Measurements from ENCODE around the gene OR2AE1. TPM values are rescaled to one million over a fixed set of nuclear protein-coding genes. Genes with fewer than 3 reads are reported as not detected.
A peak's percentile ranks its signal among the peaks of the same experiment; 100 is the strongest.

OR2AE1 gene
- 1 to 10 TPM in 2 of 5 donors, under 1 TPM in 2, not detected in 1; 0.35 to 1.3 (median 1.0) TPM for total RNA-seq
- total RNA-seq (2013), result 0.42 TPM
- total RNA-seq, result 0 to 0.92 (median 0.08) reads per million in 29 experiments

- H3K27ac Mint-ChIP-seq, result no peak within 1 kb of the TSS
- peaks cover 0 to 23% (median 0%) of the 10 kb centered on the region in 3 donors for H3K4me1 Mint-ChIP-seq
- ATAC-seq (replicated peaks in 1 of 4) (no peak), DNase-seq (no peak)
- Histone ChIP-seq H3K36me3 (ENCODE audit: control insufficient read depth in 2 of 2, extremely low read depth in 1 of 2, insufficient read depth in 1 of 2, low read length in 1 of 2) (no peaks in the 10 kb centered on the region), H3K27me3 (replicated peaks in 1 of 2; ENCODE audit: control insufficient read depth in 2 of 2, extremely low read depth in 1 of 2, insufficient read depth in 2 of 2, low read length in 1 of 2) (no peaks in the 10 kb centered on the region), H3K27ac (ENCODE audit: low read length) (no peak within 1 kb of the TSS), H3K4me3 (ENCODE audit: control insufficient read depth in 1 of 2, extremely low read depth in 1 of 2, low read length in 1 of 2) (no peak within 1 kb of the TSS), H3K4me1 (ENCODE audit: control insufficient read depth in 1 of 2, extremely low read depth in 1 of 2, insufficient read depth in 2 of 2, low read length in 2 of 2) (no peaks in the 10 kb centered on the region), H3K9me3 (no peaks in the 10 kb centered on the region)
- H3K36me3 Mint-ChIP-seq, result peaks cover 29% of the 10 kb centered on the region
- WGBS (ENCODE audit: insufficient coverage), result no CpG with 5 or more reads among the region's 3 CpGs
- ChIA-PET CTCF (no interaction called here), POLR2A (interaction anchor here in 1 of 2 donors (1.0 kb wide), 1 partner anchor 351 kb away, joined by 4 read pairs; no protein-coding TSS in a partner anchor)
- peaks cover 0 to 4% (median 0%) of the 10 kb centered on the region in 3 donors for H3K9me3 Mint-ChIP-seq
- H3K27me3 Mint-ChIP-seq, result no peaks in the 10 kb centered on the region
- H3K4me3 Mint-ChIP-seq, result no peak within 1 kb of the TSS
Observed at GRCh38 chr7:99876933-99877332, at the start of gene OR2AE1. Gene OR2AE1 (minus strand): TSS chr7:99877033. CDS start chr7:99877033, 0 bp downstream.

DNA sequence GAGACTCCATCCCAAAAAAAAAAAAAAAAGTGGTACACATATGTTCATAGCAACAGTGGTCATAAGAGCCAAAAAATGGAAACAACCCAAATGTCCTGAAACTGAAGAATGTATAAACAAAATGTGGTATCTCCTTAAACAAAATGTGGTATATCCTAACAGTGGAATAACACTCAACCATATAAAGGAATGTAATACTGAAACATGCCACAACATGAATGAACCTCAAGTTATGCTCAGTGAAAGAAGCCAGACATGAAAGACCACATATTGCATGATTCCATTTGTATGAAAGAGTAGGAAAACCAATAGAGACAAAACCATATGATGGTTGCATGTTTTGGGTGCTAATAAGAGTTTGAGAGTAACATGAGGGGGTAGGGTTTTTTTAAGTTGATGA lies 49.5 kb upstream of the OR2AE1 start:
- ChIA-PET CTCF (no interaction called here), POLR2A (no interaction called here)
- Histone ChIP-seq H3K36me3 (ENCODE audit: control insufficient read depth in 2 of 2, extremely low read depth in 1 of 2, insufficient read depth in 1 of 2, low read length in 1 of 2) (no peaks in the 10 kb centered on the region), H3K27ac (ENCODE audit: low read length) (no peak overlapping the region), H3K27me3 (replicated peaks in 1 of 2; ENCODE audit: control insufficient read depth in 2 of 2, extremely low read depth in 1 of 2, insufficient read depth in 2 of 2, low read length in 1 of 2) (peaks cover 0 to 11% of the 10 kb centered on the region in 2 experiments), H3K4me3 (ENCODE audit: control insufficient read depth in 1 of 2, extremely low read depth in 1 of 2, low read length in 1 of 2) (no peak overlapping the region), H3K4me1 (ENCODE audit: control insufficient read depth in 1 of 2, extremely low read depth in 1 of 2, insufficient read depth in 2 of 2, low read length in 2 of 2) (peaks cover 8 to 17% of the 10 kb centered on the region in 2 experiments), H3K9me3 (no peaks in the 10 kb centered on the region)
- no peak overlapping the region for H3K4me3 Mint-ChIP-seq
- ATAC-seq (replicated peaks in 1 of 4) (no peak), DNase-seq (no peak)
- peaks cover 22 to 31% (median 28%) of the 10 kb centered on the region in 3 donors for H3K4me1 Mint-ChIP-seq
- no peak overlapping the region for H3K27ac Mint-ChIP-seq
- H3K9me3 Mint-ChIP-seq, result no peaks in the 10 kb centered on the region
- peaks cover 12% of the 10 kb centered on the region for H3K36me3 Mint-ChIP-seq
- peaks cover 14 to 30% of the 10 kb centered on the region in 2 donors for H3K27me3 Mint-ChIP-seq

- H3K9me3 Mint-ChIP-seq, result no peaks in the 10 kb centered on the region
- no peak overlapping the region for H3K27ac Mint-ChIP-seq
- H3K4me3 Mint-ChIP-seq, result no peak overlapping the region
- ChIA-PET CTCF (interaction anchor here in 1 of 2 donors (0.6 to 1.7 kb wide), 4 partner anchors 10 to 411 kb away, joined by 3 to 5 read pairs (median 4); no protein-coding TSS in a partner anchor), POLR2A (interaction anchor here in 1 of 2 donors (0.7 kb wide), 1 partner anchor 347 kb away, joined by 4 read pairs; no protein-coding TSS in a partner anchor)
- peaks cover 13% of the 10 kb centered on the region for H3K36me3 Mint-ChIP-seq
- 90% methylated on average over 2 of the region's 3 CpGs for WGBS (ENCODE audit: insufficient coverage)
- H3K9me3 ChIP-seq, result no peaks in the 10 kb centered on the region
- no peak for DNase-seq
- no peak for ATAC-seq (replicated peaks in 1 of 4)
- peaks cover 0 to 5% of the 10 kb centered on the region in 2 experiments for H3K27me3 ChIP-seq (replicated peaks in 1 of 2; ENCODE audit: control insufficient read depth in 2 of 2, extremely low read depth in 1 of 2, insufficient read depth in 2 of 2, low read length in 1 of 2)
- peaks cover 14 to 27% of the 10 kb centered on the region in 2 donors for H3K27me3 Mint-ChIP-seq
- no peaks in the 10 kb centered on the region for H3K36me3 ChIP-seq (ENCODE audit: control insufficient read depth in 2 of 2, extremely low read depth in 1 of 2, insufficient read depth in 1 of 2, low read length in 1 of 2)
- peaks cover 4 to 14% of the 10 kb centered on the region in 2 experiments for H3K4me1 ChIP-seq (ENCODE audit: control insufficient read depth in 1 of 2, extremely low read depth in 1 of 2, insufficient read depth in 2 of 2, low read length in 2 of 2)
- H3K4me1 Mint-ChIP-seq, result peaks cover 14 to 29% (median 25%) of the 10 kb centered on the region in 3 donors
- H3K27ac ChIP-seq (ENCODE audit: low read length), result no peak overlapping the region
- H3K4me3 ChIP-seq (ENCODE audit: control insufficient read depth in 1 of 2, extremely low read depth in 1 of 2, low read length in 1 of 2), result no peak overlapping the region
Observed at GRCh38 chr7:99923200-99923599, 46.4 kb upstream of the OR2AE1 start.

DNA sequence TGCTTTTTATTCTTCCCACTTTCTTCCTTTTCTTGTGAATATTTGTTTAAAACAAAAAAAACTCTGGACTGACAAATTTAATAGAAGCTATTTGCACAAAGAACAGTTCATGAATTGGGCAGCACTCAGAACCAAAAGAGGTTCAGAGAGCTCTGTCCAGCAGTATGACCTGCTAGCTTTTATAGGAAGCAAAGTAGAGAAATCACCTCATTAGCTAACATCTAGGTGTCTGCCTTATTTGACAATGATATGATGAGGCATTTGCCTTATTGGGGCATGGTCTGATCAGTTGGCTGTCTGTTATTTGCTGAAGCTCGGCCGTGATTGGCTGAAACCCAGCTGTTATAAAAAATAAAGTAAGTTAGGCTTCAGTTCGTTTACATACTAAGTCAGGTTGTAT lies 43.3 kb upstream of the OR2AE1 start:
- Histone ChIP-seq H3K4me3 (ENCODE audit: control insufficient read depth in 1 of 2, extremely low read depth in 1 of 2, low read length in 1 of 2) (peak overlapping the region; percentile 70 to 80), H3K27ac (ENCODE audit: low read length) (peak overlapping the region; percentile 88), H3K36me3 (ENCODE audit: control insufficient read depth in 2 of 2, extremely low read depth in 1 of 2, insufficient read depth in 1 of 2, low read length in 1 of 2) (peaks cover 0 to 13% of the 10 kb centered on the region in 2 donors), H3K27me3 (replicated peaks in 1 of 2; ENCODE audit: control insufficient read depth in 2 of 2, extremely low read depth in 1 of 2, insufficient read depth in 2 of 2, low read length in 1 of 2) (no peaks in the 10 kb centered on the region), H3K9me3 (no peaks in the 10 kb centered on the region), H3K4me1 (ENCODE audit: control insufficient read depth in 1 of 2, extremely low read depth in 1 of 2, insufficient read depth in 2 of 2, low read length in 2 of 2) (peaks cover 15 to 29% of the 10 kb centered on the region in 2 experiments)
- peaks cover 0 to 4% of the 10 kb centered on the region in 2 donors for H3K27me3 Mint-ChIP-seq
- peak overlapping the region; percentile 93 to 95 (median 94) for H3K4me3 Mint-ChIP-seq
- WGBS (ENCODE audit: insufficient coverage), result no CpG with 5 or more reads among the region's 3 CpGs
- ATAC-seq (replicated peaks in 1 of 4) (no peak), DNase-seq (no peak)
- H3K9me3 Mint-ChIP-seq, result no peaks in the 10 kb centered on the region
- peaks cover 41 to 54% (median 49%) of the 10 kb centered on the region in 3 donors for H3K4me1 Mint-ChIP-seq
- peaks cover 24% of the 10 kb centered on the region for H3K36me3 Mint-ChIP-seq
- CTCF ChIA-PET, result interaction anchor here in 1 of 2 donors (0.9 to 2.0 kb wide), 6 partner anchors 10 to 200 kb away, joined by 3 to 8 read pairs (median 4); partner anchors contain the start of gene MCM7
- POLR2A ChIA-PET, result interaction anchor here in 1 of 2 donors (0.6 to 0.9 kb wide), 3 partner anchors 169 to 1808 kb away, joined by 3 to 4 read pairs (median 3); partner anchors contain the start of gene COPS6
- peak overlapping the region; percentile 92 to 97 for H3K27ac Mint-ChIP-seq

GRCh38 chr7:99919814-99920112 lies 42.9 kb upstream of the OR2AE1 start:
- peaks cover 44 to 58% (median 52%) of the 10 kb centered on the region in 3 donors for H3K4me1 Mint-ChIP-seq
- H3K4me3 ChIP-seq (ENCODE audit: control insufficient read depth in 1 of 2, extremely low read depth in 1 of 2, low read length in 1 of 2), result peak overlapping the region; percentile 70 to 80
- no peak for DNase-seq
- H3K27me3 Mint-ChIP-seq, result peaks cover 0 to 2% of the 10 kb centered on the region in 2 donors
- peak overlapping the region; percentile 88 for H3K27ac ChIP-seq (ENCODE audit: low read length)
- H3K4me1 ChIP-seq (ENCODE audit: control insufficient read depth in 1 of 2, extremely low read depth in 1 of 2, insufficient read depth in 2 of 2, low read length in 2 of 2), result peaks cover 15 to 29% of the 10 kb centered on the region in 2 experiments
- peaks cover 24% of the 10 kb centered on the region for H3K36me3 Mint-ChIP-seq
- ATAC-seq (replicated peaks in 1 of 4), result no peak
- H3K27ac Mint-ChIP-seq, result peak overlapping the region; percentile 92 to 97
- no peaks in the 10 kb centered on the region for H3K9me3 ChIP-seq
- H3K36me3 ChIP-seq (ENCODE audit: control insufficient read depth in 2 of 2, extremely low read depth in 1 of 2, insufficient read depth in 1 of 2, low read length in 1 of 2), result peaks cover 0 to 13% of the 10 kb centered on the region in 2 donors
- POLR2A ChIA-PET, result interaction anchor here in 1 of 2 donors (0.6 to 0.9 kb wide), 3 partner anchors 169 to 1808 kb away, joined by 3 to 4 read pairs (median 3); partner anchors contain the start of gene COPS6
- CTCF ChIA-PET, result interaction anchor here in 1 of 2 donors (0.9 to 2.0 kb wide), 6 partner anchors 10 to 201 kb away, joined by 3 to 8 read pairs (median 4); partner anchors contain the start of gene MCM7
- WGBS (ENCODE audit: insufficient coverage), result 12% methylated on average over 3 of the region's 4 CpGs
- H3K4me3 Mint-ChIP-seq, result peak overlapping the region; percentile 93 to 95 (median 94)
- no peaks in the 10 kb centered on the region for H3K27me3 ChIP-seq (replicated peaks in 1 of 2; ENCODE audit: control insufficient read depth in 2 of 2, extremely low read depth in 1 of 2, insufficient read depth in 2 of 2, low read length in 1 of 2)
- no peaks in the 10 kb centered on the region for H3K9me3 Mint-ChIP-seq

DNA sequence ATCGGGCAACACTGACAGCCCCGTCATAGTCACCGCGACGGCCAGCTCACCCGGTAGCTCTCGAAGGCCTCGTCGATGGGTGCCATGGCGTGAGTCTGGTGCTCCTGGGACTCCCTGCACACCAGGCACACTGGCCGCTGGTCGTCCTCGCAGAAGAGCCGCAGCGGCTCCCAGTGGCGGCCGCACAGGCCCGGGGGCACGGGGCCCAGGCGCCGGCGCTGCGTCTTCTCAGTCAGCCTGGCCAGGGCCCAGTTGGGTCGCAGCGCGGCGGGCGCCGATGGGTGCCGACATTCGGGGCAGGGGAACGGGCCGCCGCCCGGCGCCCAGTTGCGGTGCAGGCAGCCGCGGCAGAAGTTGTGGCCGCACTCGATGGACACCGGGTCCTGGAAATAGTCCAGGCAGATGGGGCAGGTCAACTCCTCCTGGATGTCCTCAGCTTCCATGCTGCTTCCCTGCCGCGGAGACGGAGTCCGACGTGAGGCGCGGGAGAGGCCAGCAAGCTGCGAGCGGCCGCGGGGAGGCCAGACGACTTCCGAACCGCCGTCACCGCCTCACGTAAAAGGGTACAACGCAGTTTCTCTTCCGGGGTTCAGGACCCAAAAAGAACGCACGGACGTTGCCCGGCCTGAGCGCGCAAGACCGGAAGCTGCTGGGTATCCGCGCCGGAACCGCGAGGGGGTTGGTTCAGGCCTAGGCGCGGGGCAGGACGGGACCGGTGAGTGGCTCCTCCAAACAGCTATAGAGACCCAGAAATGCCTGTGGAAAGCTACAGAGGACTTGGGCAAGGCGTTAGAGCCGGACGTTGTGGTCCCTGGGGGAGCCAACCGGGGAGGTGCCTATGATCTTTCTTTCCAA lies 42.4 kb upstream of the OR2AE1 start, which contains the start of gene TRIM4:
TSS of gene TRIM4 (minus strand) at position 572 of the 855 bp plus-strand sequence. CDS start at position 443, 129 bp downstream.
- peak within 1 kb of the TSS; percentile 88 for H3K27ac ChIP-seq (ENCODE audit: low read length)
- H3K9me3 ChIP-seq, result no peaks in the 10 kb centered on the region
- H3K4me3 ChIP-seq (ENCODE audit: control insufficient read depth in 1 of 2, extremely low read depth in 1 of 2, low read length in 1 of 2), result peak within 1 kb of the TSS; percentile 70 to 80
- peaks cover 49 to 64% (median 56%) of the 10 kb centered on the region in 3 donors for H3K4me1 Mint-ChIP-seq
- POLR2A ChIA-PET, result interaction anchor here (0.6 to 0.9 kb wide), 6 partner anchors 131 to 1807 kb away, joined by 3 to 5 read pairs (median 3); partner anchors contain the start of genes COPS6 (in 1 of the 2) and ZCWPW1 (in 1 of the 2)
- H3K27ac Mint-ChIP-seq, result peak within 1 kb of the TSS; percentile 92 to 97
- H3K4me3 Mint-ChIP-seq, result peak within 1 kb of the TSS; percentile 93 to 95 (median 94)
- ATAC-seq (replicated peaks in 1 of 4), result peak; percentile 98
- CTCF ChIA-PET, result interaction anchor here (0.7 to 2.0 kb wide), 8 partner anchors 11 to 748 kb away, joined by 3 to 8 read pairs (median 4); partner anchors contain the start of gene MCM7 (in 1 of the 2)
- WGBS (ENCODE audit: insufficient coverage), result 3% methylated on average over 81 of the region's 81 CpGs
- H3K27me3 Mint-ChIP-seq, result no peaks in the 10 kb centered on the region
- H3K36me3 Mint-ChIP-seq, result peaks cover 24% of the 10 kb centered on the region
- no peaks in the 10 kb centered on the region for H3K27me3 ChIP-seq (replicated peaks in 1 of 2; ENCODE audit: control insufficient read depth in 2 of 2, extremely low read depth in 1 of 2, insufficient read depth in 2 of 2, low read length in 1 of 2)
- peak; percentile 81 to 93 (median 85) for DNase-seq
- peaks cover 15 to 29% of the 10 kb centered on the region in 2 experiments for H3K4me1 ChIP-seq (ENCODE audit: control insufficient read depth in 1 of 2, extremely low read depth in 1 of 2, insufficient read depth in 2 of 2, low read length in 2 of 2)
- H3K36me3 ChIP-seq (ENCODE audit: control insufficient read depth in 2 of 2, extremely low read depth in 1 of 2, insufficient read depth in 1 of 2, low read length in 1 of 2), result peaks cover 0 to 13% of the 10 kb centered on the region in 2 donors
- no peaks in the 10 kb centered on the region for H3K9me3 Mint-ChIP-seq
